PC-9 (cell line): ENCODE measurements around the gene CMTM8. TPM values are rescaled to one million over a fixed set of nuclear protein-coding genes. Genes with fewer than 3 reads are reported as not detected.

Source experiments
- BruUV-seq: library from RNA; stranded (reverse); fragments of 400-500 nt; replicated peaks from 2 replicates; lab custom pipeline; 2021; lab: Mats Ljungman, UMichigan
- CTCF ChIA-PET: fragments of 300-600 bp; sonication (Branson Sonifier 250); formaldehyde crosslinking; loops from one replicate; lab custom pipeline; 2022; ENCODE audit warnings: antibody characterized with exemption; lab: Charles Lee
- POLR2A ChIA-PET: fragments of 300-600 bp; sonication (Branson Sonifier 250); formaldehyde crosslinking; loops from one replicate; lab custom pipeline; 2022; ENCODE audit warnings: antibody characterized with exemption; ENCODE audit not compliant: unreplicated experiment; lab: Charles Lee
- DNase-seq, 2 experiments: peaks; one replicate each; pipeline versions ENCODE4 v3.0.0 to v3.0.0-alpha.2; 2015 to 2022; ENCODE audit warnings: mixed read lengths in 1 of 2
- H2AFZ ChIP-seq: fragments of 200-600 bp; sonication (generic); 2 replicates; pipeline ENCODE4 v1.8.1; 2017; ENCODE audit warnings: antibody characterized with exemption
- H3F3A ChIP-seq: fragments of 200-600 bp; sonication (generic); 2 replicates; pipeline ENCODE4 v1.8.1; 2017; ENCODE audit warnings: antibody characterized with exemption, mild to moderate bottlenecking, low read depth; ENCODE audit not compliant: insufficient read depth
- H3K27ac ChIP-seq: fragments of 200-600 bp; sonication (generic); 2 replicates; pipeline ENCODE4 v1.6.1; 2016; ENCODE audit warnings: mixed run types
- H3K27me3 ChIP-seq: fragments of 200-600 bp; sonication (generic); 2 replicates; pipeline ENCODE4 v1.6.1; 2016; ENCODE audit warnings: low read depth, mixed run types; ENCODE audit not compliant: insufficient read depth
- H3K36me3 ChIP-seq: fragments of 200-600 bp; sonication (generic); 2 replicates; pipeline ENCODE4 v1.6.1; 2016; ENCODE audit warnings: low read depth, mixed run types
- H3K4me1 ChIP-seq: fragments of 200-600 bp; sonication (generic); replicated peaks from 2 replicates; pipeline ENCODE4 v1.6.1; 2016; ENCODE audit warnings: mixed run types; ENCODE audit not compliant: insufficient read depth
- H3K4me2 ChIP-seq: fragments of 200-600 bp; sonication (generic); 2 replicates; pipeline ENCODE4 v1.6.1; 2017; ENCODE audit warnings: mixed run types
- H3K4me3 ChIP-seq: fragments of 200-600 bp; sonication (generic); 2 replicates; pipeline ENCODE4 v1.6.1; 2016; ENCODE audit warnings: mixed run types
- H3K79me2 ChIP-seq: fragments of 200-600 bp; sonication (generic); 2 replicates; pipeline ENCODE4 v1.6.1; 2017; ENCODE audit warnings: low read depth, mixed run types
- H3K9me2 ChIP-seq: fragments of 200-600 bp; sonication (generic); 2 replicates; pipeline ENCODE4 v1.8.1; 2017; ENCODE audit warnings: mild to moderate bottlenecking; ENCODE audit not compliant: insufficient read depth
- H3K9me3 ChIP-seq: fragments of 200-600 bp; sonication (generic); 2 replicates; pipeline ENCODE4 v1.8.1; 2016; ENCODE audit warnings: low read depth; ENCODE audit not compliant: insufficient read depth
- H4K20me1 ChIP-seq: fragments of 200-600 bp; sonication (generic); 2 replicates; pipeline ENCODE4 v1.8.1; 2017; ENCODE audit not compliant: insufficient read depth
- EZH2 ChIP-seq: fragments of 200-600 bp; sonication (generic); IDR thresholded peaks from 2 replicates; pipeline ENCODE4 v1.8.0; 2017; ENCODE audit warnings: antibody characterized with exemption, low read depth
- intact Hi-C: fragments of 100-400 bp; cut with micrococcal nuclease; formaldehyde crosslinking; loops from one replicate; pipeline ENCODE4 v1.10.0; 2022; ENCODE audit not compliant: unreplicated experiment
- total RNA-seq: library from RNA; stranded (reverse); gene quantifications from 2 replicates; pipeline ENCODE4 v1.2.3, GENCODE V29; 2021
- TF ChIP-seq, protein P1 (sequence below): fragments of 200-600 bp; sonication (generic); conservative IDR thresholded peaks from 2 replicates; pipeline ENCODE4 v1.6.1; 2017; ENCODE audit warnings: mixed run types, antibody characterized with exemption, mild to moderate bottlenecking, moderate library complexity

Gene CMTM8
- total RNA-seq, 1 experiment from 2014 or later: 17.8 TPM

- POLR2A ChIA-PET: no interaction called here
Measured at GRCh38 chr3:32353351-32353750, 114.9 kb downstream of the CMTM8 start.

GRCh38 chr3:32354362-32354778 lies 115.9 kb downstream of the CMTM8 start:
- Histone ChIP-seq H3K9me2 (no peaks in the 10 kb centered on the region), H3K36me3 (no peaks in the 10 kb centered on the region), H3K79me2 (no peaks in the 10 kb centered on the region), H3K27me3 (no peaks in the 10 kb centered on the region), H3F3A (no peaks in the 10 kb centered on the region), H3K4me1 (0 out of 2 replicates have a peak, but pooled peaks cover 4% of the 10 kb centered on the region), H3K4me2 (no peak overlapping the region), H3K4me3 (no peak overlapping the region), H4K20me1 (no peaks in the 10 kb centered on the region), H2AFZ (no peak overlapping the region), H3K27ac (no peak overlapping the region), H3K9me3 (no peaks in the 10 kb centered on the region)
- BruUV-seq: no TSS peak
- no peak for DNase-seq
- TF ChIP-seq, protein P1, sequence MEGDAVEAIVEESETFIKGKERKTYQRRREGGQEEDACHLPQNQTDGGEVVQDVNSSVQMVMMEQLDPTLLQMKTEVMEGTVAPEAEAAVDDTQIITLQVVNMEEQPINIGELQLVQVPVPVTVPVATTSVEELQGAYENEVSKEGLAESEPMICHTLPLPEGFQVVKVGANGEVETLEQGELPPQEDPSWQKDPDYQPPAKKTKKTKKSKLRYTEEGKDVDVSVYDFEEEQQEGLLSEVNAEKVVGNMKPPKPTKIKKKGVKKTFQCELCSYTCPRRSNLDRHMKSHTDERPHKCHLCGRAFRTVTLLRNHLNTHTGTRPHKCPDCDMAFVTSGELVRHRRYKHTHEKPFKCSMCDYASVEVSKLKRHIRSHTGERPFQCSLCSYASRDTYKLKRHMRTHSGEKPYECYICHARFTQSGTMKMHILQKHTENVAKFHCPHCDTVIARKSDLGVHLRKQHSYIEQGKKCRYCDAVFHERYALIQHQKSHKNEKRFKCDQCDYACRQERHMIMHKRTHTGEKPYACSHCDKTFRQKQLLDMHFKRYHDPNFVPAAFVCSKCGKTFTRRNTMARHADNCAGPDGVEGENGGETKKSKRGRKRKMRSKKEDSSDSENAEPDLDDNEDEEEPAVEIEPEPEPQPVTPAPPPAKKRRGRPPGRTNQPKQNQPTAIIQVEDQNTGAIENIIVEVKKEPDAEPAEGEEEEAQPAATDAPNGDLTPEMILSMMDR: no peak
- TF ChIP-seq EZH2: no peak
- ChIA-PET CTCF (no interaction called here), POLR2A (no interaction called here)
- intact Hi-C loops: no loop called here

More at GRCh38 chr3:32353351-32353750, 114.9 kb downstream of the CMTM8 start:
- Histone ChIP-seq H3K4me2 (no peak overlapping the region), H3K9me2 (no peaks in the 10 kb centered on the region), H3K36me3 (no peaks in the 10 kb centered on the region), H3K9me3 (no peaks in the 10 kb centered on the region), H3K4me1 (0 out of 2 replicates have a peak, but pooled peaks cover 4% of the 10 kb centered on the region), H3K27ac (no peak overlapping the region), H3F3A (no peaks in the 10 kb centered on the region), H4K20me1 (no peaks in the 10 kb centered on the region), H3K79me2 (no peaks in the 10 kb centered on the region), H3K4me3 (no peak overlapping the region), H2AFZ (no peak overlapping the region), H3K27me3 (no peaks in the 10 kb centered on the region)
- no peak for DNase-seq
- no peak for TF ChIP-seq EZH2
- TF ChIP-seq, protein P1: no peak
- no TSS peak for BruUV-seq
- intact Hi-C loops: no loop called here
- CTCF ChIA-PET: no interaction called here

DNA sequence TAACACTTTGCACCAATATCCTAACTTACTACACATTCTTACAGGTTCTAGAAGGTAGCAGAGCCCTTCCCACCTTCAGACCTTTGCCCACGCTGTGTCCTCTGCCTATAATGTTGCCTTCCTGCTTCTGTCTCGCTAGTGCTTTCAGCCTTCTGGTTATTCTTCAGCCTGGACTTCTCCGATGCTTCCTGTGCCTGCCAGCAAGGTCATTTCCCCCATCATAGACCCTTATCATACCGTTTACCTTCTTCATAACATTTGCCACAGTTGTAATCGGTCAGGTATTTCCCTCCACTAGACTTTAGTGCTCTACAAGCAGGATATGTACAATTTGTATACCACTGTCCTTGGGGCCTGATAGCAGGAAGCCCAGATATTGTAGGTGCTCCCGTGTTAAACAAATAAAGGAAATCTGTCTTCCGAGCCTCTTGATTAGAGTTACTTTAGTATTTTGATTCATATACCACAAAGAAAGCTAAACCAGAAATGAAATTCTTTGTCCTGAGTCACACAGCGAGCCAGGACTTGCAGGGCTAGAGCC lies 117.3 kb downstream of the CMTM8 start:
- H3K9me2 ChIP-seq: no peaks in the 10 kb centered on the region
- intact Hi-C loops: no loop called here
- H3K36me3 ChIP-seq: no peaks in the 10 kb centered on the region
- H3K79me2 ChIP-seq: no peaks in the 10 kb centered on the region
- POLR2A ChIA-PET: no interaction called here
- H4K20me1 ChIP-seq: no peaks in the 10 kb centered on the region
- no peaks in the 10 kb centered on the region for H3F3A ChIP-seq
- no peak overlapping the region for H3K4me2 ChIP-seq
- CTCF ChIA-PET: no interaction called here
- BruUV-seq: no TSS peak
- no peak overlapping the region for H2AFZ ChIP-seq
- H3K4me3 ChIP-seq: no peak overlapping the region
- no peaks in the 10 kb centered on the region for H3K27me3 ChIP-seq
- 0 out of 2 replicates have a peak, but pooled peaks cover 4% of the 10 kb centered on the region for H3K4me1 ChIP-seq
- TF ChIP-seq, protein P1: no peak
- TF ChIP-seq EZH2: no peak
- H3K9me3 ChIP-seq: no peaks in the 10 kb centered on the region
- DNase-seq: no peak
- no peak overlapping the region for H3K27ac ChIP-seq
